Fibroblast of mammary gland (primary cell): ENCODE data around the gene ABCA13.
"Not testable (repeated sequence)": the region's sequence is repeated elsewhere in the genome, so short reads cannot be mapped to it uniquely, and the experiment has no call there.

Source experiments
- DNase-seq: peaks from one replicate; pipeline ENCODE4 v3.0.0-alpha.2; 2010; ENCODE audit warnings: low read depth
- H3K4me3 ChIP-seq: 2 replicates; pipeline ENCODE4 v1.5.1; 2011; ENCODE audit warnings: low read depth, mild to moderate bottlenecking, low read length, moderate library complexity; ENCODE audit not compliant: control insufficient read depth
- CTCF ChIP-seq: conservative IDR thresholded peaks from 2 replicates; pipeline ENCODE4 v1.5.1; 2011; ENCODE audit warnings: low read depth, low read length, inconsistent platforms; ENCODE audit not compliant: control insufficient read depth, insufficient read depth

ABCA13 gene

GRCh38 chr7:48141521-48141920 is 29.7 kb upstream of the ABCA13 start:
- no peak for TF ChIP-seq CTCF
- DNase-seq, result no peak
- H3K4me3 ChIP-seq, result no peak overlapping the region

GRCh38 chr7:48144291-48144768 is 26.9 kb upstream of the ABCA13 start:
- H3K4me3 ChIP-seq, result no peak overlapping the region
- no peak for DNase-seq
- TF ChIP-seq CTCF, result no peak

GRCh38 chr7:48147078-48147591 is 24.1 kb upstream of the ABCA13 start:
- no peak for TF ChIP-seq CTCF
- H3K4me3 ChIP-seq, result no peak overlapping the region
- no peak for DNase-seq

- H3K4me3 ChIP-seq, result not testable (repeated sequence)
Observed at GRCh38 chr7:48147690-48148089, 23.6 kb upstream of the ABCA13 start.

GRCh38 chr7:48148311-48148710 is 22.9 kb upstream of the ABCA13 start:
- no peak overlapping the region for H3K4me3 ChIP-seq
- DNase-seq, result no peak
- no peak for TF ChIP-seq CTCF

More at GRCh38 chr7:48147690-48148089, 23.6 kb upstream of the ABCA13 start:
- DNase-seq, result not testable (repeated sequence)

- no peak overlapping the region for H3K4me3 ChIP-seq
- DNase-seq, result no peak
- no peak for TF ChIP-seq CTCF
Observed at GRCh38 chr7:48149058-48149457, 22.2 kb upstream of the ABCA13 start.

GRCh38 chr7:48150086-48150485 is 21.2 kb upstream of the ABCA13 start:
- TF ChIP-seq CTCF, result no peak
- no peak overlapping the region for H3K4me3 ChIP-seq
- no peak for DNase-seq
